ENCODE measurements around the gene ASPDH.

- TF ChIP-seq, protein P1, sequence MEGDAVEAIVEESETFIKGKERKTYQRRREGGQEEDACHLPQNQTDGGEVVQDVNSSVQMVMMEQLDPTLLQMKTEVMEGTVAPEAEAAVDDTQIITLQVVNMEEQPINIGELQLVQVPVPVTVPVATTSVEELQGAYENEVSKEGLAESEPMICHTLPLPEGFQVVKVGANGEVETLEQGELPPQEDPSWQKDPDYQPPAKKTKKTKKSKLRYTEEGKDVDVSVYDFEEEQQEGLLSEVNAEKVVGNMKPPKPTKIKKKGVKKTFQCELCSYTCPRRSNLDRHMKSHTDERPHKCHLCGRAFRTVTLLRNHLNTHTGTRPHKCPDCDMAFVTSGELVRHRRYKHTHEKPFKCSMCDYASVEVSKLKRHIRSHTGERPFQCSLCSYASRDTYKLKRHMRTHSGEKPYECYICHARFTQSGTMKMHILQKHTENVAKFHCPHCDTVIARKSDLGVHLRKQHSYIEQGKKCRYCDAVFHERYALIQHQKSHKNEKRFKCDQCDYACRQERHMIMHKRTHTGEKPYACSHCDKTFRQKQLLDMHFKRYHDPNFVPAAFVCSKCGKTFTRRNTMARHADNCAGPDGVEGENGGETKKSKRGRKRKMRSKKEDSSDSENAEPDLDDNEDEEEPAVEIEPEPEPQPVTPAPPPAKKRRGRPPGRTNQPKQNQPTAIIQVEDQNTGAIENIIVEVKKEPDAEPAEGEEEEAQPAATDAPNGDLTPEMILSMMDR (IDR thresholded peaks at IDR 0.05; ENCODE audit: insufficient read depth, low read depth, low read length): no peak
- no peak for TF ChIP-seq EZH2 (IDR thresholded peaks at IDR 0.05; ENCODE audit: insufficient read depth, low read length)
Measured at GRCh38 chr19:50495020-50495531, 18.6 kb downstream of the ASPDH start.

All from astrocyte (in vitro differentiated cells and primary cell).